Esophagus (tissue), 2 donors: ENCODE results near the gene FBP1. TPM values are rescaled to one million over a fixed set of nuclear protein-coding genes. Genes with fewer than 3 reads are reported as not detected.
"Not testable (repeated sequence)": the region's sequence is repeated elsewhere in the genome, so short reads cannot be mapped to it uniquely, and the experiment has no call there.

Experiments
- H3K27ac ChIP-seq, 2 donors: one replicate each; pipeline ENCODE4 v1.5.1; 2013; ENCODE audit warnings: low read depth in 2 of 2, mild to moderate bottlenecking in 2 of 2, inconsistent platforms in 1 of 2, low read length in 1 of 2, moderate library complexity in 1 of 2
- H3K27me3 ChIP-seq, 2 donors: one replicate each; pipeline ENCODE4 v1.6.1; 2013; ENCODE audit warnings: low read length in 2 of 2, control low read depth in 1 of 2, mild to moderate bottlenecking in 1 of 2; ENCODE audit not compliant: insufficient read depth in 2 of 2, control insufficient read depth in 1 of 2
- H3K36me3 ChIP-seq, 2 donors: one replicate each; pipeline ENCODE4 v1.6.1; 2013; ENCODE audit warnings: low read length in 1 of 2; ENCODE audit not compliant: control insufficient read depth in 2 of 2, insufficient read depth in 2 of 2
- H3K4me1 ChIP-seq, 2 donors: one replicate each; pipeline ENCODE4 v1.6.1; 2013; ENCODE audit warnings: low read length in 1 of 2; ENCODE audit not compliant: control insufficient read depth in 2 of 2, insufficient read depth in 2 of 2
- H3K4me3 ChIP-seq, 2 donors: one replicate each; pipeline ENCODE4 v1.5.1; 2013; ENCODE audit warnings: low read length in 2 of 2, mild to moderate bottlenecking in 2 of 2, low read depth in 1 of 2, moderate library complexity in 1 of 2
- H3K9me3 ChIP-seq, 2 donors: one replicate each; pipeline ENCODE4 v1.6.1; 2013; ENCODE audit warnings: mild to moderate bottlenecking in 2 of 2, low read depth in 1 of 2, low read length in 1 of 2, moderate library complexity in 1 of 2; ENCODE audit not compliant: control insufficient read depth in 2 of 2, insufficient read depth in 1 of 2
- WGBS, 2 donors: extraction: QIAGEN DNeasy Blood & Tissue Kit; methylation state at CpG; one replicate each; pipeline ENCODE4 v1.1.7; 2013; 5-methylcytosine and 5-hydroxymethylcytosine counted together
- polyA plus RNA-seq, 2 donors: library from polyadenylated mRNA; stranded (reverse); fragments of 200-250 nt; gene quantifications; one replicate each; pipeline ENCODE4 v1.2.3, GENCODE V29; 2013
- donor health status: healthy with polysubstance abuse.
- donor health status: Bipolar disorder and iron deficiency.

FBP1 gene
- polyA plus RNA-seq, 2 donors: 1.4 to 5.7 TPM

GRCh38 chr9:94568250-94568889 is 70.9 kb downstream of the FBP1 start:
- Histone ChIP-seq H3K36me3 (no peaks in the 10 kb centered on the region), H3K9me3 (no peaks in the 10 kb centered on the region), H3K4me3 (no peak overlapping the region), H3K27me3 (no peaks in the 10 kb centered on the region), H3K4me1 (no peaks in the 10 kb centered on the region), H3K27ac (no peak overlapping the region)
- WGBS, 2 donors: 82 to 88% methylated on average over 3 of the region's 3 CpGs

- WGBS, 2 donors: 78 to 81% methylated on average over 2 of the region's 2 CpGs
- no peaks in the 10 kb centered on the region for H3K9me3 ChIP-seq
- H3K27me3 ChIP-seq: no peaks in the 10 kb centered on the region
- no peaks in the 10 kb centered on the region for H3K4me1 ChIP-seq
- H3K27ac ChIP-seq: no peak overlapping the region
- no peaks in the 10 kb centered on the region for H3K36me3 ChIP-seq
- no peak overlapping the region for H3K4me3 ChIP-seq
These were observed 72.0 kb downstream of the FBP1 start for GRCh38 chr9:94567271-94567670.

- Histone ChIP-seq H3K36me3 (no peaks in the 10 kb centered on the region), H3K4me1 (no peaks in the 10 kb centered on the region), H3K27ac (no peak overlapping the region), H3K4me3 (no peak overlapping the region), H3K27me3 (no peaks in the 10 kb centered on the region), H3K9me3 (no peaks in the 10 kb centered on the region)
These were observed 72.8 kb downstream of the FBP1 start for GRCh38 chr9:94566550-94566949.

GRCh38 chr9:94564279-94564678 is 75.0 kb downstream of the FBP1 start:
- not testable (repeated sequence) for H3K36me3 ChIP-seq, H3K27me3 ChIP-seq, H3K27ac ChIP-seq, H3K4me3 ChIP-seq, H3K9me3 ChIP-seq, H3K4me1 ChIP-seq
- 70 to 75% methylated on average over 3 of the region's 3 CpGs for WGBS, 2 donors

GRCh38 chr9:94563548-94563947 is 75.8 kb downstream of the FBP1 start:
- H3K36me3 ChIP-seq: no peaks in the 10 kb centered on the region
- 76 to 80% methylated on average over 2 of the region's 2 CpGs for WGBS, 2 donors
- no peak overlapping the region for H3K27ac ChIP-seq
- H3K9me3 ChIP-seq: no peaks in the 10 kb centered on the region
- no peaks in the 10 kb centered on the region for H3K27me3 ChIP-seq
- H3K4me3 ChIP-seq: no peak overlapping the region
- no peaks in the 10 kb centered on the region for H3K4me1 ChIP-seq

- Histone ChIP-seq H3K27ac (no peak overlapping the region), H3K4me3 (no peak overlapping the region), H3K36me3 (no peaks in the 10 kb centered on the region), H3K4me1 (no peaks in the 10 kb centered on the region), H3K27me3 (no peaks in the 10 kb centered on the region), H3K9me3 (no peaks in the 10 kb centered on the region)
- 82 to 85% methylated on average over 6 of the region's 6 CpGs for WGBS, 2 donors
These were observed 79.1 kb downstream of the FBP1 start for GRCh38 chr9:94560237-94560636.

- Histone ChIP-seq H3K9me3 (no peaks in the 10 kb centered on the region), H3K36me3 (no peaks in the 10 kb centered on the region), H3K27me3 (no peaks in the 10 kb centered on the region), H3K4me1 (no peaks in the 10 kb centered on the region), H3K4me3 (no peak overlapping the region), H3K27ac (no peak overlapping the region)
- 84 to 88% methylated on average over 4 of the region's 4 CpGs for WGBS, 2 donors
These were observed 81.9 kb downstream of the FBP1 start for GRCh38 chr9:94557376-94557775.

- WGBS, 2 donors: 71 to 83% methylated on average over 37 to 40 of the region's 40 CpGs
- Histone ChIP-seq H3K27me3 (no peaks in the 10 kb centered on the region), H3K9me3 (no peaks in the 10 kb centered on the region), H3K4me1 (no peaks in the 10 kb centered on the region), H3K27ac (no peak within 1 kb of the TSS), H3K4me3 (no peak within 1 kb of the TSS), H3K36me3 (no peaks in the 10 kb centered on the region)
These were observed 84.6 kb downstream of the FBP1 start, which contains the start of gene PCAT7 for GRCh38 chr9:94554439-94555331. Gene PCAT7 (plus strand): TSS chr9:94555083.

GRCh38 chr9:94554078-94554438 is 85.3 kb downstream of the FBP1 start:
- 68 to 82% methylated on average over 13 to 16 of the region's 16 CpGs for WGBS, 2 donors
- H3K4me3 ChIP-seq: no peak overlapping the region
- no peak overlapping the region for H3K27ac ChIP-seq

More at GRCh38 chr9:94554078-94554438, 85.3 kb downstream of the FBP1 start:
- no peaks in the 10 kb centered on the region for H3K27me3 ChIP-seq
- H3K4me1 ChIP-seq: no peaks in the 10 kb centered on the region
- no peaks in the 10 kb centered on the region for H3K9me3 ChIP-seq
- no peaks in the 10 kb centered on the region for H3K36me3 ChIP-seq
